Skeletal muscle satellite cell (primary cell): Measurements from ENCODE around the gene CEP44.
A peak's percentile ranks its signal among the peaks of the same experiment; 100 is the strongest.

Experiments
- H3K27me3 ChIP-seq: 2 replicates; pipeline ENCODE4 v1.7.0; 2013; ENCODE audit warnings: low read length; ENCODE audit not compliant: control insufficient read depth, insufficient read depth
- H3K36me3 ChIP-seq: 2 replicates; pipeline ENCODE4 v1.7.0; 2013; ENCODE audit warnings: mild to moderate bottlenecking, control low read depth, low read length; ENCODE audit not compliant: insufficient read depth
- H3K4me1 ChIP-seq: 2 replicates; pipeline ENCODE4 v1.7.0; 2013; ENCODE audit warnings: low read length; ENCODE audit not compliant: control insufficient read depth, insufficient read depth
- H3K4me2 ChIP-seq: 2 replicates; pipeline ENCODE4 v1.7.0; 2013; ENCODE audit warnings: mild to moderate bottlenecking, low read length
- H3K4me3 ChIP-seq: 2 replicates; pipeline ENCODE4 v1.7.0; 2013; ENCODE audit warnings: low read length
- H3K9ac ChIP-seq: 2 replicates; pipeline ENCODE4 v1.7.0; 2013; ENCODE audit warnings: mild to moderate bottlenecking, low read depth, low read length, moderate library complexity
- H3K9me3 ChIP-seq: replicated peaks from 2 replicates; pipeline ENCODE4 v1.7.0; 2013; ENCODE audit warnings: mild to moderate bottlenecking, control low read depth, low read length

The CEP44 gene

DNA sequence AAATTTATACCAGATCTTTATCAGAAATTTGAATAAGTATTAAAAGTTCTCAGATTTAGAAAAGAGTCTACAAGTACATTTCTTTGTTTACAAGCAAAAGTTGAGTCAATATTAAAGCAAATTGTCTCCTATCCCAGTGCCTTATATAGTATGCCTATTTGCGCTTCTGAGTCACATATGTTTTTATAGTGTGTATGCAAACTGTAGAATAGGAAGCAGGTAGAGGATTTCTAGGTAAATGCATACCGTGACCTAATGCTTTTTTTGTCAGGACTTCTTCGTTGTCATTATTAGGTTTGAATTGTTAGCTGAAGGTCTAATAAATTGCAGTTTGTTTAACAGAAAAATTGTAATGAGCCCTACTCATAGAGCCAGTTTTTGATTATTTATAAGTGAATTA is 22.2 kb downstream of the CEP44 start:
- Histone ChIP-seq H3K9ac (no peak overlapping the region), H3K9me3 (no peaks in the 10 kb centered on the region), H3K4me2 (no peak overlapping the region), H3K4me3 (no peak overlapping the region), H3K27me3 (no peaks in the 10 kb centered on the region), H3K36me3 (peaks cover 13% of the 10 kb centered on the region), H3K4me1 (no peaks in the 10 kb centered on the region)

DNA sequence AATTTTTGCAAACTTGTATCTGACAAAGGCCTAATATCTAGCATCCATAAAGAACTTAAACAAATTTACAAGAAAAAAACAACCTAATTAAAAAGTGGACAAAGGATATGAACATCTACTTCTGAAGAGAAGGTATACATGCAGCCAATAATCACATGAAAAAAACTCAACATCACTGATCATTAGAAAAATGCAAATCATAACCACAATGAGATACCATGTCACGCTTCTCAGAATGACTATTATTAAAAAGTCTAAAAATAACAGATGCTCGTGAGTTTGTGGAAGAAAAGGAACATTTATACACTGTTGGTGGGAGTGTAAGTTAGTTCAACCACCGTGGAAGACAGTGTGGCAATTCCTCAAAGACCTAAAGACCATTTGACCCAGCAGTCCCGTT is 24.0 kb downstream of the CEP44 start:
- H3K9ac ChIP-seq, result no peak overlapping the region
- no peak overlapping the region for H3K4me3 ChIP-seq
- H3K36me3 ChIP-seq, result peaks cover 19% of the 10 kb centered on the region
- H3K4me1 ChIP-seq, result no peaks in the 10 kb centered on the region
- no peak overlapping the region for H3K4me2 ChIP-seq
- no peaks in the 10 kb centered on the region for H3K9me3 ChIP-seq
- no peaks in the 10 kb centered on the region for H3K27me3 ChIP-seq

DNA sequence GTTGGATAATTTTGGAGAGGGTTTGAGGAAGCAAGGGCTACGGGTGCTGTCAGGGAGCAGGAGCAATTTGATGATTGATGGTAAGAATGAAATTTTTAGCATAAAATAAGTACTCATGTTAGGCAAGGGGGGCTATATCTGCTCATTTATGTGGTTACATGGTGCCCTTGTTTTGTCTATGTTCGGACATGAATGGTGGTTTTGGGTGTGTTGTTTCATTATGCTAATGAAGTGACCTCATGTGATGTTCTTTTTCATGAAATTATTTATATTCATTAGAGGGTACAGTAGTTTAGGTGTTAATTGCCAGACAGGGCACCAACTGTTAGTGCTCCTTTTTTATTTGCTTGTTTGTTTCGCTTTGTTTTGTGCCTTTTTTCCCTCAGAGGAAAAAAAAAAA is 29.3 kb downstream of the CEP44 start:
- Histone ChIP-seq H3K27me3 (no peaks in the 10 kb centered on the region), H3K4me2 (no peak overlapping the region), H3K36me3 (peaks cover 15% of the 10 kb centered on the region), H3K4me1 (peaks cover 22% of the 10 kb centered on the region), H3K9ac (no peak overlapping the region), H3K4me3 (no peak overlapping the region), H3K9me3 (no peaks in the 10 kb centered on the region)

DNA sequence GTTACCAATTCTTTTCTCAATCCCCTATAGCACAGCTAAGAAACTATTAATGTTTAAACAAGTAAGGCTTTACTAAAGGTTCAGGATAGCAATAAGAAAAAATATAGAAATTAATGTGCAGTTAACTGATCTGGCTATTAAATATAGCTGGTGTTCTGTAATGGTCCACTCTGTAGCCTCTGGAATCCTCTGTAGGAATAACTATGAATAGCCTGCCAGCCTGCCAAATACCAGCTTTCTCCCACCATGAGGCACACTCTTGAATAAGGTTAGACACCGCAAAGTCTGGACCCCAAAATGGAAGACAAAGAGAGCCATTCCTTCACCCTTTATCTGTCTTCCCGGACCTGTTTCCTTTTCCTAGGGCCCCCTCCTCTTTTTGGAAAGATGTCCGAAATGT is 30.6 kb downstream of the CEP44 start:
- H3K9me3 ChIP-seq, result no peaks in the 10 kb centered on the region
- H3K9ac ChIP-seq, result no peak overlapping the region
- no peaks in the 10 kb centered on the region for H3K27me3 ChIP-seq
- H3K4me3 ChIP-seq, result no peak overlapping the region
- peaks cover 6% of the 10 kb centered on the region for H3K36me3 ChIP-seq
- peaks cover 27% of the 10 kb centered on the region for H3K4me1 ChIP-seq
- no peak overlapping the region for H3K4me2 ChIP-seq

DNA sequence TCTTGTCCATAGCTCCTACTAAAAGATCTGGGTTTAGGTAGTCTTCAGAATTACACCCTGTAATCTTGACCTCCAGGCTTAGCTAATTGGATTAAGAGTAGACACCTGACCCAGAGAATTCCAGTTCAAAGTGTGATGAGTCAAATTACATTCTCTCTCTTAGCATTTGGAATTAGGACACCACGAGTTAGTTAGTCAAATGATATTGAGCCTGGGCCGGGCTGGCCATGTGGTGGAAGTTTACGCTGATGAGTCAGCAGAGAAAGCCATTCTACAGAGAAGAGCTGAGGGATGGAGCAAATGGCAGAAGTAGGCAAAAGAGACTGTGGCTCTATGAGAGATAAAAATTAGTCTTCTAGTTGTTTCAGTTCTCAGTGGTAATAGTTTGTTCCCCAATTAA is 31.1 kb downstream of the CEP44 start:
- no peak overlapping the region for H3K4me3 ChIP-seq
- no peak overlapping the region for H3K4me2 ChIP-seq
- peaks cover 6% of the 10 kb centered on the region for H3K36me3 ChIP-seq
- no peaks in the 10 kb centered on the region for H3K27me3 ChIP-seq
- H3K4me1 ChIP-seq, result peaks cover 27% of the 10 kb centered on the region
- no peaks in the 10 kb centered on the region for H3K9me3 ChIP-seq
- no peak overlapping the region for H3K9ac ChIP-seq

DNA sequence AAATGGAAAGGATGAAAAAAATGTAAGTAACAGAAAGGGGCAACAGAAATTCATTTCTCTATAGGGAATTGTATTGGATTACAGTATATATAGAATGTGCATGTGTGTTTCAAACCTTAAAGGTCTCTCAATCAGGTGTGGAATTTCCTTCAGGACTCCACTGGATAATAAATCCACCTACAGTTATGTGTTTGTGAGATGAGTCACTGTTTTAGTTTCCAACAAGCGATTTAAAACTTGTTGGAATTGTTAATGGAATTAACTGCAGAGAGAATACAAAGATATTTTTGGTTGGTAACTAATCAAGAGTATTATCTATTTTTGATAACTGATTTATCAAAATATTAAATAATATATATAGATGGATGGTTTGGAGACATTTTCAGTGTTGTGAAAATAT is 32.8 kb downstream of the CEP44 start:
- Histone ChIP-seq H3K27me3 (no peaks in the 10 kb centered on the region), H3K36me3 (peaks cover 4% of the 10 kb centered on the region), H3K9ac (no peak overlapping the region), H3K9me3 (no peaks in the 10 kb centered on the region), H3K4me3 (no peak overlapping the region), H3K4me2 (no peak overlapping the region), H3K4me1 (peaks cover 27% of the 10 kb centered on the region)

DNA sequence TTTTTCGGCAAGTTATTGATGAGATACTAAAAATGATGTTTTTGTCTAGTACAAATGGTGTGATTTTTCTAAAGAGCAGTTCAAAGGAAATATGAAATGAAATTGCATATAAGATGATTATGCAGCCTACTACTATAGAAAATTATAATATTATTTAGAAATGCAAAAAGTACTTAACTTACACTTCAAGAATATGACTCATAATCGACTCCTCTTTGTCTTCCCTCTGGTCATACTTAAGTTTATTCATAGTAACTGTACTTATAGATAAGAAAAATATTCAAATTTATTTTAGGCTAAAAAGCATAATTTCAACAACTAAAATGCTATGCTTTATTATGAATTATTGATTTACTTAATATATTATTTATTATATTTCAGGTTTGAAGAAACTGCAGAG is 33.2 kb downstream of the CEP44 start:
- Histone ChIP-seq H3K4me3 (no peak overlapping the region), H3K4me2 (no peak overlapping the region), H3K9ac (no peak overlapping the region), H3K4me1 (peaks cover 27% of the 10 kb centered on the region), H3K9me3 (no peaks in the 10 kb centered on the region), H3K27me3 (no peaks in the 10 kb centered on the region), H3K36me3 (no peaks in the 10 kb centered on the region)

DNA sequence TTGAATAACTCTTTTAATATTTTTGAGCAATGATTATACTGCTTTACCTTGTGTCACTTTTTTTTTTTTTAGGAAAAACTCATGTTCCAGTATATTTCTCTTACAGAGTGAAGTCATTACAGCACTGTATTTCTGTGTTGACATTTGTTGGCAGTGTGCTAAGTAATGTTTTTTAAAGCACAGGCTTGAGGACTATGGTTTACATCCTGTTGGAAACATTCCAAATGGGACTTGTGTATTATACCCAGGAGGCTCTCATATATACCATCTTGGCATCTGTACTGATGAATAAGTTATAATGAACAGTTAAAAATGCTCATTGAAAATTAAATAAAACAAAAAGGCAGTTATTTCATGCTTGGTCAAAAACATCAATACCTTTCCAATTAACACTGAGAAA is 33.8 kb downstream of the CEP44 start:
- H3K9ac ChIP-seq, result no peak overlapping the region

DNA sequence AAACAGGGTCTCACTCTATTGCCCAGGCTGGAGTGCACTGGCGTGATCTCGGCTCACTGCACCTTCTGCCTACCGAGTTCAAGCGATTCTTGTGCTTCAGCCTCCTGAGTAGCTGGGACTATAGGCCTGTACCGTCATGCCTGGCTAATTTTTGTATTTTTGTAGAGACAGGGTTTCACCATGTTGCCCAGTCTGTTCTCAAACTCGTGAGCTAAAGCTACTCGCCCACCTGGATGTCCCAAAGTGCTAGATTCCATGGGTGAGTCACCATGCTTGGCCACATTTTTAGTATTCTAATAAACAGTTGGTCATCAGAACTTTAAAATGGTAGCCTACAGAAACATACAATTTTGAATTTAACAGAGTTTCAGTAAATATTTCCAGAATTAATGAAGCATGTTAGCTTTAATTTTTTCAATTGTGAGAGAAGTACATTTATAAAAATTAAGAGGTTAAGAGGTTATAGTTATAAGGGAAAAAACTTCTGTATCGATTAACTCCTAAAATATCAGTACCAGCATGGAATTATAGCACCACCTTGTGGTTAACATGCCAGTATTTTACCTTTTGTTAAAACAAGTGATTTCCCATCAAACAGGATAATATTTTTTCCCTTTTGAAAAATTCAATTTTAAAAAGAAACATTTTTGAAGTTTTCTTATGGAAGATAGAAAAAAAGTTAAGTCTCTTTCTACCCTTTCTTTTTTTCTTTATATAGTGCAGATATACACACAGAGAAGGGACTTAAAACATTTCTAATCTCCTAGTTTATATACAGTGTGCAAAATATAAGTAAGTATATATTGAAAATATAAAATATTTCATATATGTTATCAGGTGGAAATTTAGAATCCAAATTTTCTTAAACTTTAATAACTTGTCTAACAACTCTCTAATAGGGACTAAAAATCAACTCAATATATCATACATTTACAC is 35.4 kb downstream of the CEP44 start:
- Histone ChIP-seq H3K9me3 (no peaks in the 10 kb centered on the region), H3K36me3 (no peaks in the 10 kb centered on the region), H3K4me1 (peaks cover 28% of the 10 kb centered on the region), H3K4me2 (no peak overlapping the region), H3K4me3 (no peak overlapping the region), H3K9ac (no peak overlapping the region), H3K27me3 (no peaks in the 10 kb centered on the region)

More for the DNA sequence above, 33.8 kb downstream of the CEP44 start:
- Histone ChIP-seq H3K4me1 (peaks cover 27% of the 10 kb centered on the region), H3K4me3 (no peak overlapping the region), H3K27me3 (no peaks in the 10 kb centered on the region), H3K4me2 (no peak overlapping the region), H3K36me3 (no peaks in the 10 kb centered on the region), H3K9me3 (no peaks in the 10 kb centered on the region)

DNA sequence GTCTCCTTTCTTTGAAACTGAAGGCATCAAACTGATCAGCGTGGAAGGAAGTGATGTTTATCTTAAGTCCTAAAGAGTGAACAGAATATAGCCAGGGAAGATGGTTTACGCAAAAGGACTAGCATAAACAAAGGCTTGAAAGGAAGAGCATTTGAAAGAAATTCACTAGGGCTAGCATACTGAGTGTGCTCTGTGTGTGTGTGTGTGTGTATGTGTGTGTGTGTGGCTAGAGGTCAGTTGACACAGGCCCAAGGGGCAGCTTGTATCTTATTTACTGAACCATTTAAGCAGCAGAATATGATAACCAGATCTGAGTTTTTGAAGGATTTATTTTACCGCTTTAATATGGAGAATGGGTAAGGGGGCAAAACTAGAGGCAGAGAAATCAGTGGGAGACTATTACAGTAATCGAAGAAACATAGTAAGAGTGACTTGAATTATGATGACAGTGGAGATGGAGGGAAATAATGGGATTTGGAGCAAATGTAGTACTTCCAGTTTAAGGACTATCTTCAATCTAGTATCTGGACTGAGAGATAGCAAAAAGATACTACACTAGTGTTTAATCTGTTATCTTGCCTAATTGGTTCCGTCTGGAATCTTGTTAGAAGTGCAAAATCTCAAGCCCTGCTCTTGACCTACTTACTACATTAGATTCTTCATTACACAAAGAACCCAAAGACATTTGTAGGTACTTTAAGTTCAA is 36.9 kb downstream of the CEP44 start:
- no peaks in the 10 kb centered on the region for H3K27me3 ChIP-seq

DNA sequence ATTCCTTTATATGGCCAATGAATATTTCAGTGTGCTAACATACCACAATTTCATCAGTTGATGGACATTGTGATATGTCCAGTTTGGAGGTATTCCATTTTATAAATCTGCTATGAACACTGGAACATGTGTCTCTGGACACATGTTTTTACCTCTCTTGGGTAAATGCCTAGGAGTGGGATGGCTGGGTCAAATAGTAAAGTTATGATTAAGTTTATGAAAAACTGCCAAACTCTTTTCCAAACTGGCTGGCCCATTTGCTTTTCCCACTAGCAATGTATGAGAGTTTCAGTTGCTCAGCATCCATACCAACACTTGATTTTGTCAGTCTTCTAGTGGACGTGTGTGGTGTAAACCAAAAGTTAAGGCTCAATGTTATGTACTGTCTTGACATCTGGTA is 40.5 kb downstream of the CEP44 start:
- Histone ChIP-seq H3K9ac (no peak overlapping the region), H3K9me3 (no peaks in the 10 kb centered on the region), H3K4me1 (peaks cover 11% of the 10 kb centered on the region)

More for the DNA sequence above, 36.9 kb downstream of the CEP44 start:
- no peak overlapping the region for H3K9ac ChIP-seq
- H3K4me3 ChIP-seq, result no peak overlapping the region
- no peak overlapping the region for H3K4me2 ChIP-seq
- H3K4me1 ChIP-seq, result peaks cover 32% of the 10 kb centered on the region
- no peaks in the 10 kb centered on the region for H3K36me3 ChIP-seq
- H3K9me3 ChIP-seq, result no peaks in the 10 kb centered on the region

More for the DNA sequence above, 40.5 kb downstream of the CEP44 start:
- no peaks in the 10 kb centered on the region for H3K27me3 ChIP-seq
- H3K4me3 ChIP-seq, result no peak overlapping the region
- no peaks in the 10 kb centered on the region for H3K36me3 ChIP-seq
- peak overlapping the region; percentile 26 for H3K4me2 ChIP-seq
